ENCODE results near the gene FN1. TPM values are rescaled to one million over a fixed set of nuclear protein-coding genes. Genes with fewer than 3 reads are reported as not detected.
A peak's percentile ranks its signal among the peaks of the same experiment; 100 is the strongest.

Gene FN1
- total RNA-seq, 4 donors from 2014 or later = 169 to 686 (median 215) TPM

- no peaks in the 10 kb centered on the region for H3K27me3 ChIP-seq
- no peaks in the 10 kb centered on the region for H3K4me1 ChIP-seq
- no peak for TF ChIP-seq EP300 (IDR thresholded peaks at IDR 0.05; ENCODE audit: low read depth)
- no peak for TF ChIP-seq POLR2AphosphoS5 (IDR thresholded peaks at IDR 0.05)
- no peak overlapping the region for H3K4me3 ChIP-seq
- peaks cover 0 to 23% (median 9%) of the 10 kb centered on the region in 4 donors for H3K36me3 ChIP-seq
- no peak overlapping the region for H3K27ac ChIP-seq
- intact Hi-C loops (cut with DNase I; ENCODE audit: low total_unique reads) = no loop called here
- H3K9me3 ChIP-seq = no peaks in the 10 kb centered on the region
- 59 to 74% methylated on average over 4 of the region's 4 CpGs for WGBS, 2 donors (ENCODE audit: low coverage in 1 of 2)
- in situ Hi-C loops (cut with MboI; ENCODE audit: low pct_ligation_motif_present in 1 of 4, low pct_unique_long_range_greater_than_20kb in 1 of 4, low sequenced_read_pairs in 3 of 4) = no loop called here
- DNase-seq = no peak
Observed at GRCh38 chr2:215352602-215353001, 83.3 kb downstream of the FN1 start.

DNA sequence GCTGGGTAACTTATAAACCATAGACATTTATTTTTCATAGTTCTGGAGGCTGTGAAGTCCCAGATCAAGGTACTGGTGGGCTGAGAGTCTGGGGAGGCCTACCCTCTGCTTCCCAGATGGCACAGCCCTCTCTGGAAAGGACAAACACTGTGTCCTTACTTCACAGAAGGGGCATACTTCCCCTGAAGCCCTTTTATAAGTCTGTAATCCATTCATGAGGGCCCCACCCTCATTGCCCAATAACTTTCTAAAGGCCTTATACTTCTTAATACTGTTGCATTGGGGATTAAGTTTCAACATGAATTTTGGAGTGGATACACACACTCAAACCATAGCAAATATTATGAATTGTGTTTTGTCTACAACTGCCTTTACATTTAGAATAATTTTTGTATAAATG is 88.0 kb downstream of the FN1 start:
- no peak overlapping the region for H3K4me3 ChIP-seq
- intact Hi-C loops (cut with DNase I; ENCODE audit: low total_unique reads) = no loop called here
- no peaks in the 10 kb centered on the region for H3K9me3 ChIP-seq
- no peaks in the 10 kb centered on the region for H3K4me1 ChIP-seq
- no peak for DNase-seq
- in situ Hi-C loops (cut with MboI; ENCODE audit: low pct_ligation_motif_present in 1 of 4, low pct_unique_long_range_greater_than_20kb in 1 of 4, low sequenced_read_pairs in 3 of 4) = no loop called here
- H3K27me3 ChIP-seq = no peaks in the 10 kb centered on the region
- no peak overlapping the region for H3K27ac ChIP-seq
- TF ChIP-seq CTCF (IDR thresholded peaks at IDR 0.05) = no peak
- no peak for TF ChIP-seq EP300 (IDR thresholded peaks at IDR 0.05; ENCODE audit: low read depth)
- TF ChIP-seq POLR2A (IDR thresholded peaks at IDR 0.05) = no peak
- no peak for TF ChIP-seq POLR2AphosphoS5 (IDR thresholded peaks at IDR 0.05)
- H3K36me3 ChIP-seq = peaks cover 0 to 50% (median 19%) of the 10 kb centered on the region in 4 donors

- H3K27ac ChIP-seq = no peak overlapping the region
- DNase-seq = no peak
- 67 to 91% methylated on average over 2 to 7 of the region's 7 CpGs for WGBS, 2 donors (ENCODE audit: low coverage in 1 of 2)
Observed at GRCh38 chr2:215338883-215339679, 96.8 kb downstream of the FN1 start.

GRCh38 chr2:215332872-215333595 is 102.8 kb downstream of the FN1 start:
- 37 to 49% methylated on average over 5 of the region's 5 CpGs for WGBS, 2 donors (ENCODE audit: low coverage in 1 of 2)
- peak; percentile 29 for DNase-seq

More at GRCh38 chr2:215338883-215339679, 96.8 kb downstream of the FN1 start:
- H3K27me3 ChIP-seq = no peaks in the 10 kb centered on the region
- intact Hi-C loops (cut with DNase I; ENCODE audit: low total_unique reads) = no loop called here
- no peak for TF ChIP-seq CTCF (IDR thresholded peaks at IDR 0.05)
- TF ChIP-seq POLR2AphosphoS5 (IDR thresholded peaks at IDR 0.05) = no peak
- no peak for TF ChIP-seq EP300 (IDR thresholded peaks at IDR 0.05; ENCODE audit: low read depth)
- no peak for TF ChIP-seq POLR2A (IDR thresholded peaks at IDR 0.05)
- no peaks in the 10 kb centered on the region for H3K9me3 ChIP-seq
- no peak overlapping the region for H3K4me3 ChIP-seq
- H3K36me3 ChIP-seq = peaks cover 0 to 53% (median 18%) of the 10 kb centered on the region in 4 donors
- in situ Hi-C loops (cut with MboI; ENCODE audit: low pct_ligation_motif_present in 1 of 4, low pct_unique_long_range_greater_than_20kb in 1 of 4, low sequenced_read_pairs in 3 of 4) = no loop called here
- H3K4me1 ChIP-seq = peaks cover 0 to 5% (median 2%) of the 10 kb centered on the region in 4 donors

GRCh38 chr2:215328066-215328465 is 107.8 kb downstream of the FN1 start:
- no peaks in the 10 kb centered on the region for H3K9me3 ChIP-seq
- H3K4me3 ChIP-seq = no peak overlapping the region
- no peaks in the 10 kb centered on the region for H3K27me3 ChIP-seq
- TF ChIP-seq CTCF (IDR thresholded peaks at IDR 0.05) = no peak
- TF ChIP-seq POLR2AphosphoS5 (IDR thresholded peaks at IDR 0.05) = no peak
- TF ChIP-seq POLR2A (IDR thresholded peaks at IDR 0.05) = no peak
- TF ChIP-seq EP300 (IDR thresholded peaks at IDR 0.05; ENCODE audit: low read depth) = no peak
- in situ Hi-C loops (cut with MboI; ENCODE audit: low pct_ligation_motif_present in 1 of 4, low pct_unique_long_range_greater_than_20kb in 1 of 4, low sequenced_read_pairs in 3 of 4) = no loop called here
- no peak for DNase-seq
- WGBS, 2 donors (ENCODE audit: low coverage in 1 of 2) = 96% methylated on average over 3 to 5 of the region's 5 CpGs
- intact Hi-C loops (cut with DNase I; ENCODE audit: low total_unique reads) = no loop called here
- H3K36me3 ChIP-seq = peaks cover 0 to 34% (median 13%) of the 10 kb centered on the region in 4 donors
- peaks cover 0 to 30% (median 16%) of the 10 kb centered on the region in 4 donors for H3K4me1 ChIP-seq
- H3K27ac ChIP-seq = no peak overlapping the region

More at GRCh38 chr2:215332872-215333595, 102.8 kb downstream of the FN1 start:
- Histone ChIP-seq H3K4me1 (peaks cover 0 to 33% (median 17%) of the 10 kb centered on the region in 4 donors), H3K36me3 (peaks cover 0 to 26% (median 11%) of the 10 kb centered on the region in 4 donors), H3K9me3 (no peaks in the 10 kb centered on the region), H3K27ac (peak overlapping the region; percentile 63 to 78 (median 70)), H3K4me3 (peak overlapping the region in 1 of 4 donors; percentile 0), H3K27me3 (no peaks in the 10 kb centered on the region)
- in situ Hi-C loops (cut with MboI; ENCODE audit: low pct_ligation_motif_present in 1 of 4, low pct_unique_long_range_greater_than_20kb in 1 of 4, low sequenced_read_pairs in 3 of 4) (no loop called here), intact Hi-C loops (cut with DNase I; ENCODE audit: low total_unique reads) (no loop called here)
- TF ChIP-seq POLR2A (IDR thresholded peaks at IDR 0.05) (no peak), POLR2AphosphoS5 (IDR thresholded peaks at IDR 0.05) (peak in 1 of 3 donors; percentile 17)

Measured in transverse colon (tissue), 4 donors.